Stimulated activated CD8-positive, alpha-beta memory T cell treated with anti-CD3 and anti-CD28 coated beads, Interleukin-7, amount 100 ng/mL, for 24 hours (primary cell): Measurements from ENCODE around the gene MAPK8.

Experiments
- DNase-seq: peaks from one replicate; pipeline ENCODE4 v3.0.0-alpha.2; 2020; ENCODE audit warnings: low read depth

The MAPK8 gene

GRCh38 chr10:48292616-48293015 lies 13.9 kb upstream of the MAPK8 start:
- no peak for DNase-seq

GRCh38 chr10:48294431-48294830 lies 12.0 kb upstream of the MAPK8 start:
- no peak for DNase-seq

DNA sequence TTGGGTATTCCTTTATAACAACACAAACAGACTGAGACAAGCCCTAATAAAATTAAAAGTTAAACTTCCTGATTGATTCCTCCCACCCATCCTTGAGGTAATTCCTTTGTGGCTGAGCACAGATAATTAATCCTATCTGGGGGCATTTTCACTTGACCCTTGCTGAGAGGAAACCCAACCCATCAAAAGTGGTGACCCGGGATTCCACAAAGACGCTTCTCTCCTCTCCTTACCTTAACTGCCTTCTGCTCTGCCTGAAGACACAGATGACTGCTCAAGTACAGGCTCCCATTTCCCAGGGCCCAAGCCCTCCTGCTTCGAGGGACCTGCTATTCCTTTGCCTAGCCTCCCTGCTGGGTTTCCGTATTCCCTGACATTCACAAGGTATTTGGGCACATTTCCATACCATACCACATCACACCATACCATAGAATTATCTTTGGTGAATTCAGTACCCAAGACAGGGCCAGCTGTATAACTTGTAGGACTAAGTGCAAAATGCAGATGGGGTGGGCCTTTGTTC lies 9.8 kb upstream of the MAPK8 start:
- no peak for DNase-seq

DNA sequence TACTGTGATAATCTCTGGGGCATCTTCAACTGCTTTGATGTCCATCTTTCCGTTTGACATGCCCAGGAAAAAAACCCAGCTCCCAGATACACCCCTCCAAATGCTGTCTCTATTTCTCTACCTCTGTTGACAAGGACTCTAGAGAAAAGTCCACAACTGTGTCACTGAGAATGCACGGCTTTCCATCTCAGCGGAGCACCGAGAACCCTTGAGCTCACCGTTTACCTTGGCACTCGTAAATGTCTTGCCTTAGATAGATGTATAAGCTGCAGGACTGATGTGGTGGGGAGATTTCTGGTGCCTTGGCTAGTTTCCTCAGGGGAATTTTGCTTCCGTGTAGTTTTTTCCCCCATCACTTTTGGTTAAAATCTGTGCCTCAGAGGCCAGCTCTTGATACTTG lies 7.4 kb upstream of the MAPK8 start:
- no peak for DNase-seq

GRCh38 chr10:48299692-48300091 lies 6.8 kb upstream of the MAPK8 start:
- no peak for DNase-seq

GRCh38 chr10:48300556-48300955 lies 5.9 kb upstream of the MAPK8 start:
- no peak for DNase-seq

GRCh38 chr10:48302515-48303476 lies 3.7 kb upstream of the MAPK8 start:
- no peak for DNase-seq

- DNase-seq, result no peak
Observed at GRCh38 chr10:48305905-48306264, 592 bp upstream of the MAPK8 start.

DNA sequence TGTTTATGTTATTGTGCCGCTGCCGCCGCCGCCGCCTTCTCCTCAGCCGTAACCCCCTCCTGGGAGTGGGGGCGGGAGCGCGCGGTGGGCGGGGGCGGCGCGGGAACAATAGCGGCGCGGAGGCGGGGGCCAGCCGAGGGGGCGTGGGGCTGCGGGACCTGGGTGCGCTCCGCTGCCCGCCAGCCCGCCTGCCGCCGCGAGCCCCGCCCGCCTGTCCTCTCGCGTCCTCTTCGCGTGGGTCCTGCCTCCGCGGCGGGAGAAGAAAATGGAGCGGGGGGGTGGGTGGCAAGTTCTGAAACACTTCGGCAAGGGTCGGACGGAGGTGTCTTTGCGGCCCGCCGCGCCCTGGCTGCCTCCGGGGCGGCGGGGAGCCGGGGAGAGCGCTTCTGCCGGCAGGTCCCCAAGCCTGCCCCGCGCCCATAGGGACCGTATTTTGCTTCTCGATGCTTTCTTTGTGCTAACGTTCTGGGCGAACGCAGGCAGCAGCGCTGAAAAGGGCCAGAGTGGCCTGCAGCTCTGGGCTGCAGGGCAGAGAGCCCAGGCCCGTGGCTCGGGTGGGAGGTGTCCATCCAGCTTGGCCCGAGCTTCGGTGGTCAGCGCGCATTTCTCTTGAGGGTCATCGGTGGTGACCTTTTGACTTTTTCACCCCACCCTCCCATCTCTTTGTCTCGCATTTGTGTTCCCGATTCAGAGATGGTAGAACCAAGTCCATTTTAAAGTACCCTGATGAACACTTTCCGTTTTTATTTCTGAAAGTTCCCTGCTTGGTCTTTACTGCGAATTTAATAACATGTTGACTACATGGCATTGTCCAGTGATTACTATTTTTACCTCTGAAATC lies 613 bp downstream of the MAPK8 start:
- peak; percentile 17 for DNase-seq

- no peak for DNase-seq
Observed at GRCh38 chr10:48307711-48308018, 1.2 kb downstream of the MAPK8 start.

DNA sequence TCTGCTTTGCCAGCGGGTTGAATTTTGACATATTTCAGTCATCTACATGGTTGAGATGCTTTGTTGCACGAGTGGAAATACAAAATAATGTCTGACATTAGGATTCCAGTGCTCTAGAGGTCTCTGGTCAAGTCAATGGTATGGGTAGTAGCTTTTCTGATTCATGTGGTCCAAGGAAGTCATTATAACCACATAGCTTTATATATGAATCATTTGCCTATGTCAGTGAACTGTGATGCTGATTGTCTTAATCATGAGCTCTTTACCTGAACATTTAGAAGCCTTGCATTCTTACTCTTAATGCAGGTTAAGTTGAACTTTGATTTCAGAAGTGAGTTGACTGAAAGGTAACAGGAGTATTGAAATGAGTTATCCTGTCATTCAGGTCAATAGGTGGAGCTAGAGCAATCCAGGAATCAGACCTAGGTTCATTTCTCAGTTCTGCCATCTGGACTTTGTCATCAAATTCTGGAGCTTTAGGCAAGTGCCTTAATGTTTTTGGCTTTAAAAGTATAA lies 3.3 kb downstream of the MAPK8 start:
- DNase-seq, result no peak

DNA sequence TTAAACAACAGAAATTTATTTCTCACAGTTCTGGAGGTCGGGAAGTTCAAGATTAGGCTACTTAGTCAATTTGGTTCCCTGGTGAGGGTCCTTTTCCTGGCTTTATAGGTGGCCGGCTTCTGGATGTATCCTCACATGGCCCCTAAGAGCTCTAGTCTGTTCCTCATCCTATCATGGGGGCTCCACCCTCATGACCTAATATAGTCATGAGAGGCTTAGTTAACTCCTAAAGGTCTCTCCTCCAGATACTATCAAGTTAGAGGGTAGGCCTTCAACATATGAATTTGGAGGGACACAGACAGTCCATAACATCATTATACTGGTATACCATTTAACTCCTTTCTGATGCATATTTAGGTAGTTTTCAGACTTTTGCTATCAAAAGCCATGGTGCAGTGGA lies 7.6 kb downstream of the MAPK8 start:
- no peak for DNase-seq

GRCh38 chr10:48316236-48316635 lies 9.8 kb downstream of the MAPK8 start:
- no peak for DNase-seq

- no peak for DNase-seq
Observed at GRCh38 chr10:48317321-48317990, 11.0 kb downstream of the MAPK8 start.

- no peak for DNase-seq
Observed at GRCh38 chr10:48322017-48322416, 15.5 kb downstream of the MAPK8 start.

DNA sequence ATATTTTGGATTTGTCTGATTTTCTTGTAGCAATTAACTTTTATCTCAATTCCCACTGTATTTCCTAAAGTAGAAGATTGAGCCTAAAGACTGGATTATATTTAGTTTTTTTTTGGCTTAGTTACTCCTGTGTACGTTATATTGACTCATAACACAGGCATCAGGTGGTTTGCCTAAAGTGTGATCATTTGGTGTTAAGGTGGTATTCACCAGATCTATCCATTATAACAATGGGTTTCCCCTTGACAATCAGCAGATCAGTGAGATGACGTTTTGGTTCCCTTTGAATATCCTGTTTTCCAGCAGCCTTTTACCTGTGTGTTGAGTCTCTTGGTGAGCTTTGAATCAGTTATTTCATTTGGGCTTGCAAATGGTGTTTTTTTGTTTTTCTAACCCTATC lies 18.1 kb downstream of the MAPK8 start:
- no peak for DNase-seq

DNA sequence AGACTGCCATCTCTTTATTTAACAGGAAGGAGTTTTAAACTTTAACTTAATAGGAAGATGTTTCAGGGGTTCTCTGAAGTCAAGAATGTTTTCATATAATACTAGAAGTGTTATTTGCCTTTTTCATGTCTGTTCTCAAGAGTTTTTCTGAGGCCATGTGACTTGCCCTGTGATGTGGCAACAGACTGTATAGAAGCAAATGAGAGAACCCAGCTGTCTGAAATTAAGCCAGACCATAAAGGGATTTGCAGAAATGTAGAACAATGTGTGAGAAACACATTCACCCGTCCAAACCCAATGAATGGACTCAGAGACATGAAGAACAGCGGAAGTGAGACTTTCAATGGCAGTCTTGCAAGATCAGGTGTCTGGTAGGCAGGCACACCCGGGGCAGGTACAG lies 23.8 kb downstream of the MAPK8 start:
- DNase-seq, result no peak

GRCh38 chr10:48331436-48331835 lies 25.0 kb downstream of the MAPK8 start:
- no peak for DNase-seq

DNA sequence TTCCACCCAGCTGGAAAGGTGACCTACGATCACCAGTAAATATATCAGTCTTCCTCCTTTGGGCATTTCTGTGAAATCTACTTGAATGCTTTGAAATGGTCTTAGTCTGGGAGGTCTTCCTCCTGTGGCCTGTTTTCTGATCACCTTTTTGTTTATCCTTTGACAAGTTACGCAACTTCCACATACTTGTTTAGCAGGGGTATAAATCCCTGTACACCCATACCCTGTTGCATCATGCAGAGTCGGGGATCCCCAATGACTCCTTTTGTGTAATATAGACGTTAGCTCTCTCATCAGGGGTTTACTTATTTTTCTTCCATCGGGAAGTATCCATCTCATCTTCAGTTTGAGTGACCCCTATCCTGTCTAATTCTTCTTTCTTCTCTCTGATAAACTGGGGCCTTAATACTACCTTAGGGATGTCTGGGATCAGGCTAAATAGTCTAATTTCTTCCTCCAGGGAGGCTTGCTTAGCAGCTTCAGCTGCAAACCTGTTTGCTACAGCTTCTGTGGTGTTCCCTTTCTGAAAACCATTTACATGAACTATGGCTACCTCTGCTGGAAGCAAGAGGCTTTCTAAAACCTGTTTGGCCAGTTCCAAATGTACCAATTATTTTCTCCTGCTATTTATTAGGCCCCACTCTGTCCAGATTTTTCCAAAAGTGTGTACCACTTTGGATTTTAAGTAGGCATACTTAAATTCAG lies 25.8 kb downstream of the MAPK8 start:
- no peak for DNase-seq

- no peak for DNase-seq
Observed at GRCh38 chr10:48332871-48333216, 26.4 kb downstream of the MAPK8 start.

DNA sequence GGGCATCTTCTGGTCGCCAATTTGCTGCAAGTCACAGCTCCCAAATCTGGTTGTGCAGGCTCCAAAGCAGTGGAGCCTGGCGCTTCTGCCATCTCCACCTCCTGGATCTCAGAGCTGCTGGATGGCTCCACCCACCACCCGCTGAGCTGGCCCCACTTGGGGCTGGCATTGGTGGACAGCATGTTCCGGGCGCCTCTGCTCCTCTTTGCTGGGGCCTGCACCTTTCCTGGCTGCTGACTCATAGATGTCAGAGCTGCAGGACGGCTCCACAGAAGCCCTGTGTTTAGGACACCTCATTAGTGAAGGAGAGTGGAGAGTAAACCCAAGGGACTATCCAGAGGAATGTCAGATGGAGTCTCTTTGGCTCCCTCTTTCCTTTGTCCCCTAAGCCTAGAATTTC lies 27.4 kb downstream of the MAPK8 start:
- no peak for DNase-seq

DNA sequence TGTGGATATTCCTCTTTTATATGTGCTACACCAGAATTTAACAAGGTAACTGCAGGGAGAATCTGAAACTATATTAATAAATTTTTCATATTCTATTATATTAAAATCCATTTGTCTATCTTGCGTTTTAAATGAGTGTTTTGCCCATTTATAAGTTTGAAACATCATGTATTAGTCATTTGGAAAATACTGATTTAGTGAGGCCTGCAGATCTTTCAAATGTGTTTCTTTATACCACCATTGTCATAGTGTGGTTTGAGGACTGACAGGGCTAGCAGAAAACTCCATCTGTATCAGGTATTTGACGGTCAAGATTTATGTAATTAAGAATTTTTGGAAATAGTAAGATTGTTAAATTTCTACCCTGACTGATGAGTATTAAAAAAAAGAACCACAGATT lies 29.3 kb downstream of the MAPK8 start:
- no peak for DNase-seq
